DMS153 (cell line): ENCODE measurements around the gene TMEM248.
"Not testable (repeated sequence)": the region's sequence is repeated elsewhere in the genome, so short reads cannot be mapped to it uniquely, and the experiment has no call there.

Experiments used
- DNase-seq: peaks from one replicate; lab custom pipeline; 2025; lab: John Stamatoyannopoulos, UW

Gene TMEM248

GRCh38 chr7:66920769-66921395 lies at the start of gene TMEM248:
TSS of gene TMEM248 (plus strand) at chr7:66921225. CDS start at chr7:66941866, 20,641 bp downstream.
- peak; percentile 47 for DNase-seq

- DNase-seq, result no peak
Measured at GRCh38 chr7:66873476-66873875, 47.5 kb upstream of the TMEM248 start.

- DNase-seq, result no peak
Measured at GRCh38 chr7:66877577-66878300, 43.3 kb upstream of the TMEM248 start.

GRCh38 chr7:66878301-66878685 lies 42.7 kb upstream of the TMEM248 start:
- DNase-seq, result not testable (repeated sequence)

- no peak for DNase-seq
Measured at GRCh38 chr7:66880053-66880452, 41.0 kb upstream of the TMEM248 start.

- DNase-seq, result not testable (repeated sequence)
Measured at GRCh38 chr7:66880577-66880976, 40.4 kb upstream of the TMEM248 start.

- DNase-seq, result no peak
Measured at GRCh38 chr7:66883716-66884115, 37.3 kb upstream of the TMEM248 start.

- not testable (repeated sequence) for DNase-seq
Measured at GRCh38 chr7:66884556-66884955, 36.5 kb upstream of the TMEM248 start.

- DNase-seq, result no peak
Measured at GRCh38 chr7:66886152-66886551, 34.9 kb upstream of the TMEM248 start.

- DNase-seq, result not testable (repeated sequence)
Measured at GRCh38 chr7:66888223-66888622, 32.8 kb upstream of the TMEM248 start.

GRCh38 chr7:66894463-66895080 lies 26.5 kb upstream of the TMEM248 start:
- no peak for DNase-seq

- DNase-seq, result no peak
Measured at GRCh38 chr7:66896441-66896840, 24.6 kb upstream of the TMEM248 start.

GRCh38 chr7:66899552-66900280 lies 21.3 kb upstream of the TMEM248 start:
- DNase-seq, result no peak

GRCh38 chr7:66901941-66902843 lies 18.8 kb upstream of the TMEM248 start:
- no peak for DNase-seq

- no peak for DNase-seq
Measured at GRCh38 chr7:66902844-66903180, 18.2 kb upstream of the TMEM248 start.

- no peak for DNase-seq
Measured at GRCh38 chr7:66903360-66904062, 17.5 kb upstream of the TMEM248 start.

- DNase-seq, result no peak
Measured at GRCh38 chr7:66904063-66904593, 16.9 kb upstream of the TMEM248 start.

GRCh38 chr7:66905278-66905677 lies 15.7 kb upstream of the TMEM248 start:
- DNase-seq, result no peak

GRCh38 chr7:66905689-66906088 lies 15.3 kb upstream of the TMEM248 start:
- DNase-seq, result no peak

- no peak for DNase-seq
Measured at GRCh38 chr7:66907731-66908130, 13.3 kb upstream of the TMEM248 start.

- DNase-seq, result not testable (repeated sequence)
Measured at GRCh38 chr7:66908598-66908997, 12.4 kb upstream of the TMEM248 start.
